HG03060 (cell line): ENCODE results near the gene IL4R.
"Not testable (repeated sequence)": the region's sequence is repeated elsewhere in the genome, so short reads cannot be mapped to it uniquely, and the experiment has no call there.

Source experiments
- ATAC-seq: cut with Tn5 transposase; IDR thresholded peaks from one replicate; pipeline ENCODE4 v1.9.1; 2021; ENCODE audit warnings: low read depth, moderate number of reproducible peaks; ENCODE audit not compliant: unreplicated experiment

Gene IL4R

GRCh38 chr16:27326738-27327585 is 13.2 kb downstream of the IL4R start:
- ATAC-seq, result no peak

- ATAC-seq, result no peak
These were observed 13.8 kb downstream of the IL4R start for GRCh38 chr16:27327586-27327915.

- no peak for ATAC-seq
These were observed 15.2 kb downstream of the IL4R start for GRCh38 chr16:27328937-27329336.

- not testable (repeated sequence) for ATAC-seq
These were observed 15.8 kb downstream of the IL4R start for GRCh38 chr16:27329376-27330079.

GRCh38 chr16:27330542-27330941 is 16.8 kb downstream of the IL4R start:
- no peak for ATAC-seq

- no peak for ATAC-seq
These were observed 18.3 kb downstream of the IL4R start for GRCh38 chr16:27332105-27332504.

- no peak for ATAC-seq
These were observed 19.3 kb downstream of the IL4R start for GRCh38 chr16:27333104-27333503.

- ATAC-seq, result no peak
These were observed 19.8 kb downstream of the IL4R start for GRCh38 chr16:27333549-27333948.

- no peak for ATAC-seq
These were observed 20.5 kb downstream of the IL4R start for GRCh38 chr16:27334192-27334764.

GRCh38 chr16:27334838-27335237 is 21.1 kb downstream of the IL4R start:
- no peak for ATAC-seq

GRCh38 chr16:27335349-27336053 is 21.7 kb downstream of the IL4R start:
- ATAC-seq, result no peak

- ATAC-seq, result no peak
These were observed 23.2 kb downstream of the IL4R start for GRCh38 chr16:27337024-27337423.

GRCh38 chr16:27339180-27339579 is 25.4 kb downstream of the IL4R start:
- no peak for ATAC-seq

- no peak for ATAC-seq
These were observed 26.9 kb downstream of the IL4R start for GRCh38 chr16:27340654-27341053.

GRCh38 chr16:27341549-27341948 is 27.8 kb downstream of the IL4R start:
- no peak for ATAC-seq

GRCh38 chr16:27341971-27342370 is 28.2 kb downstream of the IL4R start:
- ATAC-seq, result no peak

GRCh38 chr16:27344721-27345120 is 30.9 kb downstream of the IL4R start:
- no peak for ATAC-seq

GRCh38 chr16:27345201-27345600 is 31.4 kb downstream of the IL4R start:
- no peak for ATAC-seq

GRCh38 chr16:27346819-27347218 is 33.0 kb downstream of the IL4R start:
- no peak for ATAC-seq

GRCh38 chr16:27347930-27348685 is 34.3 kb downstream of the IL4R start:
- ATAC-seq, result no peak
